Osteoblast (primary cell): ENCODE results near the gene GAPDHS. TPM values are rescaled to one million over a fixed set of nuclear protein-coding genes. Genes with fewer than 3 reads are reported as not detected.

Experiments
- DNase-seq: peaks from one replicate; pipeline ENCODE4 v3.0.0; 2011; ENCODE audit warnings: low spot score, mixed read lengths; ENCODE audit not compliant: insufficient read length; ENCODE audit errors: missing footprints
- H2AFZ ChIP-seq: 2 replicates; pipeline ENCODE4 v1.6.0; 2011; ENCODE audit warnings: mild to moderate bottlenecking, low read length
- H3K27ac ChIP-seq: 2 replicates; pipeline ENCODE4 v1.5.1; 2011; ENCODE audit warnings: mild to moderate bottlenecking, low read depth, low read length, moderate library complexity
- H3K27me3 ChIP-seq: 2 replicates; pipeline ENCODE4 v1.6.0; 2012; ENCODE audit warnings: mild to moderate bottlenecking, control low read depth, inconsistent platforms, low read length, moderate library complexity; ENCODE audit not compliant: insufficient read depth
- H3K36me3 ChIP-seq: 2 replicates; pipeline ENCODE4 v1.5.1; 2011; ENCODE audit warnings: mild to moderate bottlenecking, low read length, control low read depth, moderate library complexity; ENCODE audit not compliant: insufficient read depth
- H3K4me1 ChIP-seq: 2 replicates; pipeline ENCODE4 v1.5.1; 2011; ENCODE audit warnings: mild to moderate bottlenecking, low read length, control low read depth, moderate library complexity; ENCODE audit not compliant: insufficient read depth
- H3K4me2 ChIP-seq: 2 replicates; pipeline ENCODE4 v1.6.0; 2011; ENCODE audit warnings: mild to moderate bottlenecking, low read length; ENCODE audit not compliant: insufficient read depth
- H3K4me3 ChIP-seq: fragments of 200-600 bp; sonication (generic); 3 replicates; pipeline ENCODE4 v1.5.1; 2012; ENCODE audit warnings: mild to moderate bottlenecking, low read length, inconsistent platforms; ENCODE audit not compliant: insufficient read depth
- H3K79me2 ChIP-seq: 2 replicates; pipeline ENCODE4 v1.6.0; 2012; ENCODE audit warnings: mild to moderate bottlenecking, low read length, control low read depth, inconsistent platforms; ENCODE audit not compliant: insufficient read depth
- H3K9me3 ChIP-seq: 2 replicates; pipeline ENCODE4 v1.5.1; 2011; ENCODE audit warnings: low read depth, low read length, control low read depth
- H4K20me1 ChIP-seq: 2 replicates; pipeline ENCODE4 v1.6.0; 2012; ENCODE audit warnings: mild to moderate bottlenecking, low read length, control low read depth; ENCODE audit not compliant: insufficient read depth
- CTCF ChIP-seq: IDR thresholded peaks from 2 replicates; pipeline ENCODE4 v1.5.1; 2011; ENCODE audit warnings: mild to moderate bottlenecking, low read depth, low read length, moderate library complexity; ENCODE audit errors: extremely low read depth
- total RNA-seq: library from RNA; depleted of rRNA; stranded (reverse); fragments of >200 nt; gene quantifications from 2 replicates; pipeline ENCODE4 v1.2.3, GENCODE V29; 2012

Gene GAPDHS
- total RNA-seq, 1 donor, result not detected

- Histone ChIP-seq H3K27ac (no peak overlapping the region), H3K4me3 (peak overlapping the region; percentile 64), H3K4me2 (peak overlapping the region; percentile 82), H3K27me3 (peaks cover 41% of the 10 kb centered on the region), H3K4me1 (peaks cover 19% of the 10 kb centered on the region), H4K20me1 (no peaks in the 10 kb centered on the region), H3K79me2 (no peaks in the 10 kb centered on the region), H2AFZ (no peak overlapping the region), H3K9me3 (no peaks in the 10 kb centered on the region), H3K36me3 (no peaks in the 10 kb centered on the region)
- DNase-seq, result no peak
- no peak for TF ChIP-seq CTCF
These were observed 22.7 kb upstream of the GAPDHS start for GRCh38 chr19:35510626-35510964.

- Histone ChIP-seq H4K20me1 (no peaks in the 10 kb centered on the region), H2AFZ (no peak overlapping the region), H3K36me3 (no peaks in the 10 kb centered on the region), H3K9me3 (no peaks in the 10 kb centered on the region), H3K4me2 (no peak overlapping the region), H3K79me2 (no peaks in the 10 kb centered on the region), H3K27me3 (peaks cover 41% of the 10 kb centered on the region), H3K4me3 (no peak overlapping the region), H3K27ac (no peak overlapping the region), H3K4me1 (peaks cover 19% of the 10 kb centered on the region)
- no peak for TF ChIP-seq CTCF
- no peak for DNase-seq
These were observed 21.9 kb upstream of the GAPDHS start for GRCh38 chr19:35511337-35511736.

- no peaks in the 10 kb centered on the region for H3K9me3 ChIP-seq
- H3K36me3 ChIP-seq, result no peaks in the 10 kb centered on the region
- H3K79me2 ChIP-seq, result no peaks in the 10 kb centered on the region
- peak; percentile 54 for DNase-seq
- H2AFZ ChIP-seq, result no peak overlapping the region
- no peak for TF ChIP-seq CTCF
- H3K4me2 ChIP-seq, result peak overlapping the region; percentile 72
- no peaks in the 10 kb centered on the region for H4K20me1 ChIP-seq
- H3K4me3 ChIP-seq, result no peak overlapping the region
- H3K4me1 ChIP-seq, result peaks cover 21% of the 10 kb centered on the region
- peaks cover 28% of the 10 kb centered on the region for H3K27me3 ChIP-seq
- H3K27ac ChIP-seq, result no peak overlapping the region
These were observed 20.2 kb upstream of the GAPDHS start for GRCh38 chr19:35512831-35513627.

- Histone ChIP-seq H3K79me2 (no peaks in the 10 kb centered on the region), H3K9me3 (no peaks in the 10 kb centered on the region), H3K4me1 (peaks cover 26% of the 10 kb centered on the region), H3K36me3 (no peaks in the 10 kb centered on the region), H3K27me3 (peaks cover 22% of the 10 kb centered on the region), H3K27ac (peak within 1 kb of the TSS; percentile 45), H2AFZ (peak within 1 kb of the TSS; percentile 69), H3K4me2 (peak within 1 kb of the TSS; percentile 72), H3K4me3 (peak within 1 kb of the TSS; percentile 56), H4K20me1 (no peaks in the 10 kb centered on the region)
- DNase-seq, result peak; percentile 97
- peak; percentile 5 for TF ChIP-seq CTCF
These were observed 19.5 kb upstream of the GAPDHS start, which contains the start of gene DMKN for GRCh38 chr19:35513628-35514281. TSS of gene DMKN (minus strand) at chr19:35513649. CDS start at chr19:35513475, 174 bp downstream.
